Left cardiac atrium (tissue), 4 donors: Measurements from ENCODE around the gene TMEM154. TPM values are rescaled to one million over a fixed set of nuclear protein-coding genes. Genes with fewer than 3 reads are reported as not detected.

Experiments used
- ATAC-seq, 2 donors: fragments of 200-7000 bp; cut with Tn5 transposase; one replicate each; pipeline ENCODE4 v1.9.1; 2020; ENCODE audit warnings: mild to moderate bottlenecking in 2 of 2, moderate library complexity in 2 of 2
- DNase-seq: peaks from one replicate; pipeline ENCODE4 v3.0.0-alpha.2; 2020
- intact Hi-C, 2 donors: fragments of 100-400 bp; cut with DNase I; formaldehyde crosslinking; loops; one replicate each; pipeline versions ENCODE4 v1.14.1 to v1.15.1; 2022 to 2023
- total RNA-seq, 2 donors: library from RNA; stranded (reverse); fragmentation: NEBNext Ultra II Directional; extraction: Animal tissue kit (Norgen Biotek cat#: 25700); gene quantifications; one replicate each; pipeline ENCODE4 v1.2.1, GENCODE V29; 2021
- donor health status: DM: no; HTN: yes; CAD: no.
- donor health status: DM: no; HTN: yes; CAD: no; lungs with severe emphysema.
- donor health status: DM: yes; HTN: yes; CAD: no.
- donor health status: Dilated cardiomyopathy.

Gene TMEM154
- total RNA-seq, 2 donors from 2014 or later, result 2.8 to 4.4 TPM

GRCh38 chr4:152606753-152607152 is 73.0 kb downstream of the TMEM154 start:
- intact Hi-C loops, result no loop called here
- DNase-seq, result no peak
- ATAC-seq, result no peak

DNA sequence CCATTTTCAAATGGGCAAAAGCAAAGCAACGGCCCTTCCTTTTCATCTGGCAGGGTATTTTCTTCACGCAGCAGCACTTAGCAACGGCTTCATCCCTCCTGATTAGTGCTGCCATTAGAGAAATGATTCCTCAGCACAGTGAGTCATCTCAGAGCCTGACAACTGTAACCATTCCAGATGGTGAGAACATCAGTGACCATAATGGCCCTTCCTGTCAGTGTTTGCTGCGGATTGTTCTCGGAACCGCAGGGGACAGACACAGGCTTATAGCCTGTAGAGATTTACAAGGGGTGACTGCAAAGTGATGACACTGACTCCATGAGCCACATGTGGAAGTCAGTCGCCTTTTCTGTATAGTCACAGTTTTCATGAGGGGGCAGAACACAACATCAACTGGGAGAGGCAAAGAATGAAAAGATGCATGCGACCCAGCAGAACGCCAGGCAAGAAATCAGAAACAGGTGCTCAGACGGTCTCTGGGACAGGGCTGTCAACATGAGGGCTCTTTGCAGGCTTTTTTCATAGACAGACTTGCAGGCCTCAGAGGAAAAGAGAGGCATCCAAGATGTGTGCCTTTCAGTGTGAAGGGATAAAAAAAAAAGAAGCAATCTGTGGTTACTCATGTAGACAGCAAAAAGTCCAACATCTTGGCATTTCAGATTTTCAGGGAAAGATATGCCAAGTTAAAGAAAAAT is 74.0 kb downstream of the TMEM154 start:
- intact Hi-C loops, result no loop called here
- no peak for DNase-seq
- peak; percentile 47 to 93 for ATAC-seq

DNA sequence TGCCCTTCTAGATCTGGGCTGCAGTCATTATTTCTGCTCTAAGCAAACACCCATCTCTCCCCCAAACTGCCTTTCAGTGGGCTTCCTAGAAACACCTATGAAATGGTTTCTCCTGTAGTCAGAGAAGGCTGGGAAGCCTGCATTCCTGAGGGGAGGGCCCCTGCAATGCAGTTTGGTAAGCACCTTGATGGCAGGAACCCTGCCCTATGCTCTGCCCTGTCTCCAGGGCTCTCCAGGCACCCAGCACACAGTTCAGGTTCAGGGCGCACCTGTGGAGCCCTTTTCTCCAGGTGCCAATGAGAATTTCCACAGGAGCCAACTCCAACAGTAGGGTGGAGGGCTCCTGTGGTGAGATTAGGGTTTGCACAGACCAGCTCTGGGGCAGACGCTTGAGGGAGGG is 74.8 kb downstream of the TMEM154 start:
- no peak for DNase-seq
- ATAC-seq, result no peak
- intact Hi-C loops, result no loop called here

DNA sequence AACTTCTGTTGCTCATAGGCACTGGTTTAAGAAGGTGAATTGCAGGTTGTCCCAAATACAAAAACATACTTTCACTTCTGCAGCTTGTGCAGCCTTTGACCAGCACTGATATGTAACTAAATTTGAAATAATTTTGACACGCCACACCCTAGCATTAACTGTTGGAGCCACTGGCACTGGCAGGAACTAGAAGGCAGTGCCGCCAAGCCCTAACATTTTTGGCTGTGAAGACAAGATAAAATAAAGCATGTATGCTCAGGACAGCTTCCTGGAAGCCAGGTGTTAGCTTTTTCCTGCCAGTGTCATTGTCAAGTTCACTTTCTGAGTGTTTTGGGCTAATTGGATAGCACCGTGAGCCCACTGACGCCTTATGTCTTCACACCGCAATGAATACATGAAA is 78.6 kb downstream of the TMEM154 start:
- intact Hi-C loops, result no loop called here
- ATAC-seq (no peak), DNase-seq (no peak)

- no peak for DNase-seq
- intact Hi-C loops, result no loop called here
- ATAC-seq, result no peak
Measured at GRCh38 chr4:152599636-152600035, 80.2 kb downstream of the TMEM154 start.

- intact Hi-C loops, result no loop called here
- no peak for ATAC-seq
Measured at GRCh38 chr4:152599095-152599494, 80.7 kb downstream of the TMEM154 start.

GRCh38 chr4:152598454-152598853 is 81.3 kb downstream of the TMEM154 start:
- DNase-seq (no peak), ATAC-seq (no peak)
- intact Hi-C loops, result no loop called here

More at GRCh38 chr4:152599095-152599494, 80.7 kb downstream of the TMEM154 start:
- DNase-seq, result no peak

DNA sequence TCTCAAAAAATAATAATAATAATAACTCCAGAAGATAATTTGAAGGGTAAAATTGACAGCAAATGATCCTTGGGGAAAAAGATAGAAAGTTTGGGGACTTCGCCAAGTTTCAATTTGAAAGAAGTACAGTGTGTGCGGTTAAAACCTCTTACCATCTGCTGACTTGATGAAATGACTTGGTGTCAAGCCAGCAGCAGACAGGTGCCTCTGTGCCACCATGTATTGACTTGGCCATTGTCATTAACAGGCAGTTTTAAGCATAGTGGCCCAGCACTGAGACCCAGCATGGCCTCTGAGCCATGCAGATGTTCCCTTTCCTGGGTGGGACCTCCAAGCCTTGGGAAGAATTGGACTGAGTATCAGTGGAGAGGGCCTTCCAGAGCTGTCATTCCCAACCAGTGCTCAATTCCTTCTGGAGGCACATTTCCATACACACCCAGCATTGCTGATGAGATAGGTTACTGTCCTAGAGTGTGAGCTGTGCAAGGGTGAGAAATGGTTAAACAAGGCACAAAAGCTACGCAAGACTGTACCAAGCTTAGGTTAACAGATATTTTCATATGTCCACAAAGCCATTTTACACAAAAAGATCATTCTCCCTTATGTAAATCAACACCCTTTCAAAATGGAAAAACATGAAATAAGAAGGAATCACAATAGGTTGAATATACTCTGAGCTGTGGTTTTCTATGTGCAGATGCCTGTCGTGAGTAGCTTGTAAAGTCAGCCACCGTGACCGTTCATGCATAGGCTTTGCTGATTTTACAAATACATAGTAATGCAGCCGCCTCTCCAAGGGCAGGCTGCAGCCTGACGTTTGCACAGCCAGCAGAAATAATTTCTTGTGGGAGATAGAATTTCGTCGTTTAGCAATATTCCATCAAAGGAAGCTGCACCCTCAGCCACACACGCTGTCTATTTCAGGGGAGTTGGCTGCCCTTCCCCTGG is 84.5 kb downstream of the TMEM154 start:
- ATAC-seq (no peak), DNase-seq (no peak)
- intact Hi-C loops, result no loop called here

DNA sequence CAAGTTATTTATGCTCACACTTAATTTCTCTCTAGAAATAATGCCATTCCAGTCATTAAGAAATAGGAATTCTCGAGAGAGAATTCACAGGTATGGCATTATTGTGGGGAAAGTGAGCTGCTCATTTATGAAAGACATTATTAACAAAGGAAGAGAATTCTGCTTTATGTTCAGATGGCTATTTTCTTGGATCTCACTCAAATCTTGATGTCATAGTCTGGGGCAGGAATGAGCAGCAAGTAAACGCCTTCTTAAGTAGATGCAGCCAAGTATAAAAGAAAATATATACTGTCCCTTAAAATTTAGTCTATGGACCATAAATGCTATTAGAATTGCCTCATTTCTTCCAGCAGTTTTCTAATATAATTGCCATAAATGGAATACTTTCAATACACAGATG is 85.7 kb downstream of the TMEM154 start:
- DNase-seq (no peak), ATAC-seq (no peak)
- intact Hi-C loops, result no loop called here

- intact Hi-C loops, result no loop called here
- DNase-seq (no peak), ATAC-seq (no peak)
Measured at GRCh38 chr4:152591876-152592275, 87.9 kb downstream of the TMEM154 start.

DNA sequence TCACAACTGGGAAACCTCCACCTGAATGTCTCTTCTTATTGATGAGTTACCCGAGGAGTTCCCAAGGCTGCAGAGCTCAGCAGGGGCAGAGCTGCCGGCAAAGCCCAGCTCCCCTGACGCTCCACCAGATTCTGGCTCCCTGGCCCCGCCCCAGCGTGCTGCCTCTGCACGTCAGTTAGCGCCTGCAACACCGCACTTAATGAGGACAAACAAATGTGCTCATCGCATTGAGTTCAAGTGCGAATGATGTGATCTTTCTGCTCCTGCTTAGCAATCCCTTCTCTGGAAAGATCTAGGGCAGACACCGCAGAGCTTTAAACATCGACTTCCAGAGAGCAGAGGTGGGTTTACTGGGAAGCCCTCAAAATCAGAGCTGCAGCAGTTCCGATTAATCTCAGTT is 88.4 kb downstream of the TMEM154 start:
- intact Hi-C loops, result no loop called here
- DNase-seq, result peak; percentile 71
- ATAC-seq, result peak; percentile 91 to 93

GRCh38 chr4:152590179-152591031 is 89.4 kb downstream of the TMEM154 start:
- intact Hi-C loops, result no loop called here
- DNase-seq (no peak), ATAC-seq (peak in 1 of 2 donors; percentile 88)

GRCh38 chr4:152588869-152589268 is 90.9 kb downstream of the TMEM154 start:
- ATAC-seq, result no peak
- no peak for DNase-seq
- intact Hi-C loops, result no loop called here

GRCh38 chr4:152587127-152587526 is 92.7 kb downstream of the TMEM154 start:
- ATAC-seq, result no peak
- intact Hi-C loops, result no loop called here
- DNase-seq, result no peak

- intact Hi-C loops, result no loop called here
Measured at GRCh38 chr4:152586668-152587067, 93.1 kb downstream of the TMEM154 start.

GRCh38 chr4:152585023-152585441 is 94.8 kb downstream of the TMEM154 start:
- intact Hi-C loops, result no loop called here
- DNase-seq, result no peak
- ATAC-seq, result no peak

More at GRCh38 chr4:152586668-152587067, 93.1 kb downstream of the TMEM154 start:
- ATAC-seq, result no peak
- no peak for DNase-seq

DNA sequence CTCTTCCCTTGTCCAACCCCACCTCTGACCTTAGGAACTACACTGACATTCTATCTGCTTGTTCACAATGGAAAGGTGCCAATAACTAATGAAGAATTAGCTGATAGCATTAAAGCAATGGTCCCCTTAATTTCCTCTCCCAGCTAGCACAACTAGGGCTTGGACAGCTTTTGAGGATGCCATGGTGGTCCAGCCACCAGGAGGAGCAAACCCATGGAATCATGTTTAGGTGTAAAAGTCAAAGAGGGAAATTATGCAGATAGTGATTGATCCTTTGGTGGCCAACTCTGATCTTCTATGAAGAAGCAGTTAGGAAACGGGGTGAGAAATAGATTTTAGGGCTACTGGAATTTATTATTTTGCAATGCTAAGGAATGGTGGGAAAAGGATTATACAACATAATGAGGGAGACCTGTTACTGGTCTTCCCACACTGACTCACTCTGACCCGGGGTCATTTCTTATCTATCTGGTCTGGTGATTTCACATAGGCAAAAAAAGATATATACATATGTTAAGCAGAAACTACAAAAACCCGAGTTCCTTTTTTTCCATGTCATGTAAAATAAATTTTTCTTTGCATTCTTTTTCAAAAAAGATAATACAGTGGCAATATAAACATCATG is 98.1 kb downstream of the TMEM154 start:
- ATAC-seq, result no peak
- intact Hi-C loops, result no loop called here
- DNase-seq, result no peak

DNA sequence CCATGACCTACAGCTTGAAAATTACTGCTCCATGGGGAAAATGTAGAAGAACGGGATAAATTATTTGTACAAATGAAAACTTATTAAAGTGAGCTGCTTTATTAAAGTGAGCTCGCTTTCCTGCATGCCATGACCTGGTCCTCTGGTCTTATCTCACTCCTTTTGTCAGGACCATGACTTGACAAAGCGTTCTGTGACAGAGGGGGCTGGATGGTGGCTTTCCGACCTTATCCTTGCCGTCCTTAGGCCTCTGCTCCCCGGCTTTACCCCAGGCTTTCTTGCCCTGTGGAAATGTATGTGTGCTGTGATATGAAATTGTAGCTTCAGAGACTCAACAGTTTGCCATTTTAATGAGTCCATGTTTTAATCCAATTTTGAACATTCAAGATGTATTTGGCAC is 99.9 kb downstream of the TMEM154 start:
- DNase-seq (no peak), ATAC-seq (no peak)
- intact Hi-C loops, result no loop called here

- DNase-seq, result no peak
- intact Hi-C loops, result no loop called here
- no peak for ATAC-seq
Measured at GRCh38 chr4:152579107-152579764, 100.6 kb downstream of the TMEM154 start.
